OCI-LY3 (cell line): ENCODE results near the gene FREM2.

Source experiments
- EZH2phosphoT487 ChIP-seq: fragments of 200-600 bp; shearing (Covaris generic); IDR thresholded peaks from 2 replicates; pipeline ENCODE4 v1.6.1; 2018; ENCODE audit warnings: antibody characterized with exemption, mixed run types, low read depth
- TF ChIP-seq, protein P1 (sequence below): fragments of 200-600, 300-600 bp; sonication (generic); IDR thresholded peaks from 2 replicates; pipeline ENCODE4 v1.5.1; 2014; ENCODE audit warnings: antibody characterized with exemption, low read length, low read depth

DNA sequence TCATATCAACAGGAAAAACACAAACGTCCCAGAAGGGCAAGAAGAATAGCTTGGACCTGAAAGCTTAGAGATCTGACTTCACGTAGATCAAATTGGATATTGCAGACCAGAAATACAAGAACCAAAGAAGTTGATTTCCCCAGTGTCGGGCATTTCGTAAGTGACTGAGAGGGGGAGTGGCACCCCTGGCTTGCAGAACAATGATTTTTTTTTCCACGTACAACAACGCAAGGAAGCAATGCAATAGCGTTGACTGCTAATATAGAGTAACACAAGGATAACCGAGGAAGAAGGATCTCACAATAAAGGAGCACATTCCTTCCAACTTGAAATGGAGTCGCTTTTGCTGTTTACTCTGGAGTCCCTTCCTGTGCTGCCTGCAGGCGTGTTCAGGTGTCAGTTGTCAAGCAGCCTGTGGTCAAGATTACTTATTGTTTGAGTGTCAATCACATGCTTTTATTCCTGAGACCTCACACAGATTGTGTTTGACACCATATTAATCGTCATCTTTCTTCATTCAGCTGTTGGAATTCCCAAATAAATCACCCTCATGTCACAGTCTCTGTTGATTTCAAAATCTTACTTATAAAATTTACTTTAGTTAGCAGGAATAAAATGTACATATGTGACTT is 139.4 kb downstream of the FREM2 start:
- TF ChIP-seq, protein P1, sequence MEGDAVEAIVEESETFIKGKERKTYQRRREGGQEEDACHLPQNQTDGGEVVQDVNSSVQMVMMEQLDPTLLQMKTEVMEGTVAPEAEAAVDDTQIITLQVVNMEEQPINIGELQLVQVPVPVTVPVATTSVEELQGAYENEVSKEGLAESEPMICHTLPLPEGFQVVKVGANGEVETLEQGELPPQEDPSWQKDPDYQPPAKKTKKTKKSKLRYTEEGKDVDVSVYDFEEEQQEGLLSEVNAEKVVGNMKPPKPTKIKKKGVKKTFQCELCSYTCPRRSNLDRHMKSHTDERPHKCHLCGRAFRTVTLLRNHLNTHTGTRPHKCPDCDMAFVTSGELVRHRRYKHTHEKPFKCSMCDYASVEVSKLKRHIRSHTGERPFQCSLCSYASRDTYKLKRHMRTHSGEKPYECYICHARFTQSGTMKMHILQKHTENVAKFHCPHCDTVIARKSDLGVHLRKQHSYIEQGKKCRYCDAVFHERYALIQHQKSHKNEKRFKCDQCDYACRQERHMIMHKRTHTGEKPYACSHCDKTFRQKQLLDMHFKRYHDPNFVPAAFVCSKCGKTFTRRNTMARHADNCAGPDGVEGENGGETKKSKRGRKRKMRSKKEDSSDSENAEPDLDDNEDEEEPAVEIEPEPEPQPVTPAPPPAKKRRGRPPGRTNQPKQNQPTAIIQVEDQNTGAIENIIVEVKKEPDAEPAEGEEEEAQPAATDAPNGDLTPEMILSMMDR: no peak
- TF ChIP-seq EZH2phosphoT487: no peak
